Astrocyte of the cerebellum (primary cell): ENCODE measurements around the gene CLEC14A.

ENCODE experiments used
- DNase-seq: peaks from one replicate; pipeline ENCODE4 v3.0.0-alpha.2; 2011; ENCODE audit warnings: low read depth
- H3K4me3 ChIP-seq: 2 replicates; pipeline ENCODE4 v1.5.1; 2011; ENCODE audit warnings: mild to moderate bottlenecking, low read depth, low read length, moderate library complexity
- CTCF ChIP-seq: IDR thresholded peaks from 2 replicates; pipeline ENCODE4 v1.5.1; 2012; ENCODE audit warnings: low read length, low read depth, moderate library complexity, mild to moderate bottlenecking; ENCODE audit errors: missing control alignments
- in situ Hi-C: cut with HindIII; loops from 2 replicates; pipeline ENCODE4 v1.10.0; 2017; ENCODE audit warnings: low sequenced_read_pairs

The CLEC14A gene

GRCh38 chr14:38253676-38254075 lies 2.2 kb downstream of the CLEC14A start:
- TF ChIP-seq CTCF: no peak
- DNase-seq: no peak
- H3K4me3 ChIP-seq: no peak overlapping the region
- in situ Hi-C loops: loop anchor here (5.0 kb wide), 2 partner anchors 36 to 54 kb away; no protein-coding TSS in a partner anchor

GRCh38 chr14:38252066-38252710 lies 3.7 kb downstream of the CLEC14A start:
- no peak overlapping the region for H3K4me3 ChIP-seq
- no peak for DNase-seq
- in situ Hi-C loops: loop anchor here (5.0 kb wide), 2 partner anchors 35 to 55 kb away; no protein-coding TSS in a partner anchor
- TF ChIP-seq CTCF: no peak

- in situ Hi-C loops: loop anchor here (5.0 kb wide), 2 partner anchors 33 to 57 kb away; no protein-coding TSS in a partner anchor
- no peak for TF ChIP-seq CTCF
- no peak for DNase-seq
- no peak overlapping the region for H3K4me3 ChIP-seq
Measured at GRCh38 chr14:38250331-38250730, 5.6 kb downstream of the CLEC14A start.

GRCh38 chr14:38248321-38249028 lies 7.4 kb downstream of the CLEC14A start:
- H3K4me3 ChIP-seq: no peak overlapping the region
- in situ Hi-C loops: no loop called here
- TF ChIP-seq CTCF: no peak
- no peak for DNase-seq

GRCh38 chr14:38243696-38244240 lies 12.1 kb downstream of the CLEC14A start:
- no peak for DNase-seq
- in situ Hi-C loops: no loop called here
- H3K4me3 ChIP-seq: no peak overlapping the region
- no peak for TF ChIP-seq CTCF

- H3K4me3 ChIP-seq: no peak overlapping the region
- in situ Hi-C loops: no loop called here
- TF ChIP-seq CTCF: no peak
- DNase-seq: no peak
Measured at GRCh38 chr14:38238878-38239277, 17.0 kb downstream of the CLEC14A start.
